Prostate gland (tissue), 2 donors: ENCODE results near the gene BNC2. TPM values are rescaled to one million over a fixed set of nuclear protein-coding genes. Genes with fewer than 3 reads are reported as not detected.

Experiments used
- DNase-seq: peaks from one replicate; pipeline ENCODE4 v3.0.0-alpha.2; 2019; ENCODE audit warnings: low spot score
- H3K27ac ChIP-seq, 2 donors: fragments of 200-600 bp; sonication (generic); 2 replicates each; pipeline ENCODE4 v1.5.1; 2017 to 2019
- H3K27me3 ChIP-seq: fragments of 200-600 bp; sonication (generic); replicated peaks from 2 replicates; pipeline ENCODE4 v1.5.1; 2019; ENCODE audit not compliant: insufficient read depth
- H3K36me3 ChIP-seq, 2 donors: fragments of 200-600 bp; sonication (generic); 1 replicate in 1 of 2; 2 replicates in 1 of 2; pipeline versions ENCODE4 v1.5.1 to v1.8.1; 2017 to 2019
- H3K4me1 ChIP-seq: fragments of 200-600 bp; sonication (generic); replicated peaks from 2 replicates; pipeline ENCODE4 v1.5.1; 2019
- H3K4me3 ChIP-seq, 2 donors: fragments of 200-600 bp; sonication (generic); 2 replicates each; pipeline ENCODE4 v1.5.1; 2017 to 2019
- H3K9me3 ChIP-seq: fragments of 200-600 bp; sonication (generic); 2 replicates; pipeline ENCODE4 v1.5.1; 2017
- CTCF ChIP-seq, 4 experiments: fragments of 200-600 bp in 2 of 4; fragments of 450-650 bp in 2 of 4; sonication (generic) in 2 of 4; IDR thresholded peaks; 1 replicate in 3 of 4; 2 replicates in 1 of 4; pipeline ENCODE4 v1.5.1; 2016 to 2019; ENCODE audit warnings: antibody characterized with exemption in 4 of 4, mild to moderate bottlenecking in 2 of 4, moderate library complexity in 2 of 4
- POLR2A ChIP-seq: fragments of 450-650 bp; IDR thresholded peaks from one replicate; pipeline ENCODE4 v1.6.1; 2016; ENCODE audit warnings: antibody characterized with exemption, mild to moderate bottlenecking
- POLR2AphosphoS5 ChIP-seq: sonication (generic); formaldehyde crosslinking; IDR thresholded peaks from one replicate; pipeline ENCODE4 v1.6.1; 2017; ENCODE audit warnings: antibody characterized with exemption
- WGBS: methylation state at CpG from one replicate; pipeline ENCODE4 v1.1.5; 2018; 5-methylcytosine and 5-hydroxymethylcytosine counted together
- intact Hi-C: fragments of 100-400 bp; cut with DNase I; formaldehyde crosslinking; loops from one replicate; pipeline ENCODE4 v1.14.2; 2022
- total RNA-seq, 2 donors: library from RNA; depleted of rRNA; stranded (reverse); fragments of >200 nt; gene quantifications; one replicate each; pipeline ENCODE4 v1.1.0, GENCODE V29; 2016

Gene BNC2
- total RNA-seq, 2 donors from 2014 or later: 4.9 to 37.2 TPM

- no peaks in the 10 kb centered on the region for H3K27me3 ChIP-seq
- no peak overlapping the region for H3K4me3 ChIP-seq
- no peak for TF ChIP-seq POLR2A
- no peak for TF ChIP-seq CTCF (IDR thresholded peaks at IDR 0.05)
- no peak for TF ChIP-seq POLR2AphosphoS5
- H3K27ac ChIP-seq: no peak overlapping the region
- H3K9me3 ChIP-seq: no peaks in the 10 kb centered on the region
- no peaks in the 10 kb centered on the region for H3K4me1 ChIP-seq
- intact Hi-C loops: no loop called here
- H3K36me3 ChIP-seq: no peaks in the 10 kb centered on the region
- DNase-seq: no peak
- WGBS: 86% methylated on average over 4 of the region's 4 CpGs
Measured at GRCh38 chr9:16904655-16905054, 34.2 kb upstream of the BNC2 start.

- intact Hi-C loops: no loop called here
- no peaks in the 10 kb centered on the region for H3K4me1 ChIP-seq
- H3K36me3 ChIP-seq: no peaks in the 10 kb centered on the region
- WGBS: 95% methylated on average over 2 of the region's 2 CpGs
- no peaks in the 10 kb centered on the region for H3K9me3 ChIP-seq
- no peak overlapping the region for H3K27ac ChIP-seq
- DNase-seq: no peak
- H3K4me3 ChIP-seq: no peak overlapping the region
- TF ChIP-seq POLR2AphosphoS5: no peak
- TF ChIP-seq POLR2A: no peak
- TF ChIP-seq CTCF (IDR thresholded peaks at IDR 0.05): no peak
- no peaks in the 10 kb centered on the region for H3K27me3 ChIP-seq
Measured at GRCh38 chr9:16901590-16901989, 31.1 kb upstream of the BNC2 start.

- 16% methylated on average over 2 of the region's 2 CpGs for WGBS
- intact Hi-C loops: no loop called here
- Histone ChIP-seq H3K36me3 (no peaks in the 10 kb centered on the region), H3K4me3 (no peak overlapping the region), H3K9me3 (no peaks in the 10 kb centered on the region), H3K27me3 (no peaks in the 10 kb centered on the region), H3K27ac (no peak overlapping the region), H3K4me1 (no peaks in the 10 kb centered on the region)
- no peak for TF ChIP-seq POLR2A
- no peak for TF ChIP-seq CTCF (IDR thresholded peaks at IDR 0.05)
- TF ChIP-seq POLR2AphosphoS5: no peak
- DNase-seq: no peak
Measured at GRCh38 chr9:16899606-16900005, 29.1 kb upstream of the BNC2 start.

- WGBS: 73% methylated on average over 2 of the region's 2 CpGs
- Histone ChIP-seq H3K4me3 (no peak overlapping the region), H3K36me3 (no peaks in the 10 kb centered on the region), H3K9me3 (no peaks in the 10 kb centered on the region), H3K27ac (no peak overlapping the region), H3K27me3 (no peaks in the 10 kb centered on the region), H3K4me1 (no peaks in the 10 kb centered on the region)
- TF ChIP-seq CTCF (IDR thresholded peaks at IDR 0.05) (no peak), POLR2AphosphoS5 (no peak), POLR2A (no peak)
- intact Hi-C loops: no loop called here
- no peak for DNase-seq
Measured at GRCh38 chr9:16898464-16898863, 28.0 kb upstream of the BNC2 start.

GRCh38 chr9:16888594-16888993 is 18.1 kb upstream of the BNC2 start:
- Histone ChIP-seq H3K27ac (no peak overlapping the region), H3K27me3 (no peaks in the 10 kb centered on the region), H3K36me3 (no peaks in the 10 kb centered on the region), H3K4me1 (no peaks in the 10 kb centered on the region), H3K9me3 (no peaks in the 10 kb centered on the region), H3K4me3 (no peak overlapping the region)
- TF ChIP-seq POLR2A (no peak), POLR2AphosphoS5 (no peak), CTCF (IDR thresholded peaks at IDR 0.05) (no peak)
- no peak for DNase-seq
- 97% methylated on average over 3 of the region's 3 CpGs for WGBS
- intact Hi-C loops: no loop called here
